Activated T-helper 1 cell treated with Interleukin-2 at 50 U/mL for 16 hours (primary cell): ENCODE data around the gene CBL.

Experiments used
- DNase-seq: peaks from one replicate; pipeline ENCODE4 v3.0.0-alpha.2; 2020; ENCODE audit warnings: low read depth

Gene CBL

GRCh38 chr11:119334174-119334930 is 128.2 kb downstream of the CBL start, which contains the start of gene RNF26:
RNF26 (plus strand) TSS chr11:119334527; CDS start chr11:119335123, 596 bp downstream.
- peak; percentile 85 for DNase-seq

GRCh38 chr11:119335091-119335654 is 129.0 kb downstream of the CBL start:
- DNase-seq = no peak

GRCh38 chr11:119335655-119336543 is 129.8 kb downstream of the CBL start:
- DNase-seq = no peak

GRCh38 chr11:119336744-119337469 is 130.8 kb downstream of the CBL start:
- DNase-seq = no peak

- DNase-seq = no peak
These were observed 131.6 kb downstream of the CBL start for GRCh38 chr11:119337581-119338317.

GRCh38 chr11:119338318-119338890 is 132.3 kb downstream of the CBL start:
- peak; percentile 40 for DNase-seq

GRCh38 chr11:119338965-119339588 is 132.9 kb downstream of the CBL start:
- DNase-seq = no peak

GRCh38 chr11:119339589-119340334 is 133.6 kb downstream of the CBL start:
- DNase-seq = no peak

GRCh38 chr11:119340335-119341221 is 134.4 kb downstream of the CBL start, which contains the start of gene C1QTNF5:
C1QTNF5 (minus strand) TSS chr11:119340883; CDS start chr11:119340397, 486 bp downstream.
- DNase-seq = no peak

GRCh38 chr11:119341222-119342022 is 135.3 kb downstream of the CBL start:
- DNase-seq = no peak

- DNase-seq = no peak
These were observed 135.8 kb downstream of the CBL start for GRCh38 chr11:119342023-119342300.

- DNase-seq = no peak
These were observed 136.4 kb downstream of the CBL start for GRCh38 chr11:119342362-119343130.

GRCh38 chr11:119343726-119344125 is 137.6 kb downstream of the CBL start:
- no peak for DNase-seq

GRCh38 chr11:119344291-119345010 is 138.3 kb downstream of the CBL start:
- DNase-seq = no peak

GRCh38 chr11:119345685-119346084 is 139.5 kb downstream of the CBL start:
- no peak for DNase-seq

- DNase-seq = no peak
These were observed 140.5 kb downstream of the CBL start, which contains the start of gene MFRP for GRCh38 chr11:119346605-119347004. MFRP (minus strand) TSS chr11:119346705; CDS start chr11:119346513, 192 bp downstream.
